ENCODE data around the gene GAS2L1. TPM values are rescaled to one million over a fixed set of nuclear protein-coding genes. Genes with fewer than 3 reads are reported as not detected.

Gene GAS2L1
- total RNA-seq, 4 donors from 2014 or later = 7.5 to 31.6 (median 10.3) TPM

DNA sequence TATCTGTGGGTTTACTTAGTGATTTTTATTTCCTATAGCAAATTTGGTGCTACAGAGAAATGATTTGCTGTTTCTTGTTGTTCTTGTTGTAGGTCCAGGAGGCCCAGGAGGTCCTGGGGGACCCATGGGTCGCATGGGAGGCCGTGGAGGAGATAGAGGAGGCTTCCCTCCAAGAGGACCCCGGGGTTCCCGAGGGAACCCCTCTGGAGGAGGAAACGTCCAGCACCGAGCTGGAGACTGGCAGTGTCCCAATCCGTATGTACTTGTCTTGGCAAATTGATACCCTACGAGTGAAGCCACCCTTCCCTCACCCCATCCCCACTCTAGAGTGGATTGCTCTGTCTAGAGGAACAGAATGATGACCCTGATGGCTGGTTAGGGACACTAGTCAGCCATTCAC lies 7.8 kb upstream of the GAS2L1 start:
- TF ChIP-seq, protein P1, sequence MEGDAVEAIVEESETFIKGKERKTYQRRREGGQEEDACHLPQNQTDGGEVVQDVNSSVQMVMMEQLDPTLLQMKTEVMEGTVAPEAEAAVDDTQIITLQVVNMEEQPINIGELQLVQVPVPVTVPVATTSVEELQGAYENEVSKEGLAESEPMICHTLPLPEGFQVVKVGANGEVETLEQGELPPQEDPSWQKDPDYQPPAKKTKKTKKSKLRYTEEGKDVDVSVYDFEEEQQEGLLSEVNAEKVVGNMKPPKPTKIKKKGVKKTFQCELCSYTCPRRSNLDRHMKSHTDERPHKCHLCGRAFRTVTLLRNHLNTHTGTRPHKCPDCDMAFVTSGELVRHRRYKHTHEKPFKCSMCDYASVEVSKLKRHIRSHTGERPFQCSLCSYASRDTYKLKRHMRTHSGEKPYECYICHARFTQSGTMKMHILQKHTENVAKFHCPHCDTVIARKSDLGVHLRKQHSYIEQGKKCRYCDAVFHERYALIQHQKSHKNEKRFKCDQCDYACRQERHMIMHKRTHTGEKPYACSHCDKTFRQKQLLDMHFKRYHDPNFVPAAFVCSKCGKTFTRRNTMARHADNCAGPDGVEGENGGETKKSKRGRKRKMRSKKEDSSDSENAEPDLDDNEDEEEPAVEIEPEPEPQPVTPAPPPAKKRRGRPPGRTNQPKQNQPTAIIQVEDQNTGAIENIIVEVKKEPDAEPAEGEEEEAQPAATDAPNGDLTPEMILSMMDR (IDR thresholded peaks at IDR 0.05; ENCODE audit: low read depth) = no peak

DNA sequence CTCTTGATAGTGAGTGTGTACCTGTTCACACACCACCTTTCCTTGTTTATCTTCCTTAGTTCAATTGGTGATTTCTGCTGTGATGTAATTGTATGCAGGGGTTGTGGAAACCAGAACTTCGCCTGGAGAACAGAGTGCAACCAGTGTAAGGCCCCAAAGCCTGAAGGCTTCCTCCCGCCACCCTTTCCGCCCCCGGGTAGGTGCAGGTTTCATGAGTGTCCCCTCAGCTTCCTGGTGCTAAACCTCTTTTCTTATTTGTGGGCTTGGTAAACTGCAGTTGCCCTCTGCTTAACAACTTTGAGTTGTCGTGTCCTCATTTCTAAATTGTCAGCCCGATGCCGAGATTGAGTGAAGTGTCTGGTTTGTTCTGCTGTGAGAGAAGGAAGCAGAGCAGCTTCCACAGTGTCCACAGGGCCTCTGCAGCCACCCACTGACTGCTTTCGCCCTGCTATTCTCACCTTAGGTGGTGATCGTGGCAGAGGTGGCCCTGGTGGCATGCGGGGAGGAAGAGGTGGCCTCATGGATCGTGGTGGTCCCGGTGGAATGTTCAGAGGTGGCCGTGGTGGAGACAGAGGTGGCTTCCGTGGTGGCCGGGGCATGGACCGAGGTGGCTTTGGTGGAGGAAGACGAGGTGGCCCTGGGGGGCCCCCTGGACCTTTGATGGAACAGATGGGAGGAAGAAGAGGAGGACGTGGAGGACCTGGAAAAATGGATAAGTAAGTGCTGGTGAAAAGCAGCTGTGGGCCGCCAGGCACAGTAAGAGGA lies 7.1 kb upstream of the GAS2L1 start:
- TF ChIP-seq, protein P1 (IDR thresholded peaks at IDR 0.05; ENCODE audit: low read depth) = no peak

DNA sequence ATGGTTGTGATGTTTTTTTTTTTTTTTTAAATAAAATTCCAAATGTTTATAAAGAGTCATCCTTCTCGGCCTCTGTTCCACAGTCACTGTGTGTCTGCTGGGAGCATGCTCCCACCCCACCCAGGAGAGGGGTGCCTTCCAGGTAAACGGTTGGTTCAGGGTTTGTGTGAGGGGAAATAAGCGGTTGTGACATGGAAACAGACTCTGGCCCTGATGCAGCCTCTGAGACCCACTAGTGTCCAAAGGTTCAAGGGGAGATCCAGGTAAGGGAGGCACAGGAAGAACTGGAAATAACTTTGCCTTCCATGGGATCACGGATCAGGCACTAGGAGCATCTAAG lies 6.0 kb upstream of the GAS2L1 start:
- TF ChIP-seq, protein P1 (IDR thresholded peaks at IDR 0.05; ENCODE audit: low read depth) = no peak

DNA sequence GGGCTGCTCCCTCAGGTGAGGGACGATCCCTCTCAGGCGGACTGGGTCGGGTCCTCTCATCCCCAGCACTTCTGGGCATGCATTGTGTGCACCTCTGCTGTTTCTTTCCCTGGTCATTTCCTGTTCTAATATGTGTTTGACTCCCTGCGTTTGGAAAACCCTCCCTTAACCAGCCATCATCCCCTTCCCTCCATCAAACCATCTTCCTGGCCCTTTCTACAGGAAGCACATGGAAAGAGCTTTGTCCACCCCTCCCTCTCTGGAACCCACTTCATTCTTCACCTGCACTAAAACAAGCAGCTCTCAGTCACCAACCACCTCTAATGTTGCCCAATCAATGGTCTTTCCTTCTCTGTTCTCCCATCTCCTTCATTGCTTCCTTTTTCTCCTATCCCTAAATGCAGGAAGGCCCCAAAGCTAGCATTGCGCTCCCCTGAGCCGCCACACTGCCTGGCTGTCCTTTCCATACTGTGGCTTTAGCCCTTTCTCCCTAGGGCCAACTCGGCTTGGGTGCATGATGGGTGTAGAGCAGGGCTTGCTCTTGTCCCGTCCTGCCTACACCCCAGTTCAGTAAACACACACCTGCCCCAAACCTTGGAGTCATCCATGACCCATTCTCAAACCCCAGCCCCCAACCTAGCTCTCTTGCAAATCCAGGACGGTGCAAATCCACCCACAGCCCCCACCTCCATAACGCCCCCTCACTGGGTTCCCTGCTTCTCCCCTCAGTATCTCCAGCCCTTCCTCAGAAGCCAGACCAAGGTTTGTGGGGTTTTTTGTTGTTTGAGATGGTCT lies 5.4 kb upstream of the GAS2L1 start:
- TF ChIP-seq, protein P1 (IDR thresholded peaks at IDR 0.05; ENCODE audit: low read depth) = no peak

DNA sequence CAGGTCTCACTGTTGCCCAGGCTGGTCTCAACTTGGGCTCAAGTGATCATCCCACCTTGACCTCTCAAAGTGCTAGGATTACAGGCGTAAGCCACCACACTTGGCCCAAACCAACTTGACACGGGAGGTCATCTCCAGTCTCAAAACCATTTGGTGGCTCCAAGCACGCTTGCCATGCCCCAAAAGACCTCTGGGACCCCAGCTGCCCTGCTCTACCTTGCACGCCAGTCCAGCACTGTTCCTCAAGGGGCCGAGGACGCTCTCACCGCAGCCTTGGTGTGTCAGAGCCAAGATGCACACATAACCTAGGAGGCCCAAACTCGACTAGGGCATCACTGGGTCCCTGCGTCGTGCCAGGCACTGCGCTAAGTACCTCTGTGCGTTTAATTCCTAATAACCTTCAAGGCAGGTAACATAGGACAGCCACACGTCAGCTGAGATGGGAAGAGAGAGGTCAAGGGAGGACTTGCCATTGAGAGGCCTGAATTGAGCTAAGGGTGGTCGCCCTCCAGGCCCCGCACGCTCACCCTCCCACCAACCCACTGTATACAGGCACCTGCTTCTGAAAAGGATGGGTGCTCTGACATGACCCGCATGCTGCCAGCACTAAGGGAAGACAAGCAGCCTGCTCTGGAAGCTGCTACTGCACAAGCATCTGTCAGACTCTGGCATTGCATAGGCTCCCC lies 4.6 kb upstream of the GAS2L1 start:
- TF ChIP-seq, protein P1 (IDR thresholded peaks at IDR 0.05; ENCODE audit: low read depth) = no peak

DNA sequence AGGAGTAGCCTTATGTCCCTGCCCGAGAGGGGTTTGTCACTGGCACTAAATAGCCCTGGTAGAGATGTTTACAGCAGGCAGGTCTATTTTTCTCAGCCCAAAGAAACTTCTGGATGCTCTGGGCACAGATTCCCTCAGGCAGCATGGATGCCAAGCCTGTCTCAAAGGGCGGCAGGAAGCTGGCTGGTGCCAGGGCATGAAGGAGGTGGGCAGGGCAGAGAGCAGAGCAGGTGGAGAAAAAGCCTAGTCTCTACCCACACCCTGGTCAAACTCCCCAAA lies 4.1 kb upstream of the GAS2L1 start:
- TF ChIP-seq, protein P1 (IDR thresholded peaks at IDR 0.05; ENCODE audit: low read depth) = no peak
